ENCODE results near the gene BICDL2. TPM values are rescaled to one million over a fixed set of nuclear protein-coding genes. Genes with fewer than 3 reads are reported as not detected.
A peak's percentile ranks its signal among the peaks of the same experiment; 100 is the strongest.

The BICDL2 gene
- total RNA-seq, 4 donors from 2014 or later: 58.4 to 77.6 (median 69.3) TPM

DNA sequence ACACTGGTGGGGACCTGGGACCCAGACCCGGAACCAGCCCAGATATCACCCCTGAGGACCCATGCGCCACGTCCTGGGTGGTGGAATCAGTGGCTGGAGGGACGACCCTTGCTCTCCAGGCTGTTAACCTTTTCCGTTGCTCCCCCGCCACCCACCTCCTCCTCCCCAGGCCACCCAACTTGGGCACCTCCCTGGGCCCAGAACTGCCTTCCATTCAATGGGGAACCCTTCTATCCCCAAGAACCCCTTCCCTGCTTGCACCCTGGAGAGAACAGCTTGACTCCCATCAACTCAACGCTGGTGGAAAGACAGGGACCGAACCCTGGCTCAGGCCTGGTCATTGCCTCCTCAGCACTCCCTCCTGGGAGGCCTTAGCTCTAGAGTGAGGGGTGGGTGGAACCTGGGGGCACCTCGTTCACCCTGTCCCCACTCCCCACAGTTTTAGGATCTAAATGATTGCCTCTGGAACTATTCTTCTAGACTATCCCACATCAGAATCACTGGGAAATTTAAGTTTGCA is 23.0 kb upstream of the BICDL2 start:
- DNase-seq (ENCODE audit: low spot score in 2 of 2): no peak
- Histone ChIP-seq H3K9me3 (no peaks in the 10 kb centered on the region), H3K27ac (peak overlapping the region; percentile 70), H3K27me3 (no peaks in the 10 kb centered on the region), H3K36me3 (no peaks in the 10 kb centered on the region), H3K4me1 (peaks cover 23% of the 10 kb centered on the region), H3K4me3 (peak overlapping the region; percentile 89)
- no peak for TF ChIP-seq EP300 (IDR thresholded peaks at IDR 0.05)
- no peak for TF ChIP-seq POLR2A (IDR thresholded peaks at IDR 0.05)
- TF ChIP-seq POLR2AphosphoS5 (IDR thresholded peaks at IDR 0.05): no peak
- TF ChIP-seq, protein P1, sequence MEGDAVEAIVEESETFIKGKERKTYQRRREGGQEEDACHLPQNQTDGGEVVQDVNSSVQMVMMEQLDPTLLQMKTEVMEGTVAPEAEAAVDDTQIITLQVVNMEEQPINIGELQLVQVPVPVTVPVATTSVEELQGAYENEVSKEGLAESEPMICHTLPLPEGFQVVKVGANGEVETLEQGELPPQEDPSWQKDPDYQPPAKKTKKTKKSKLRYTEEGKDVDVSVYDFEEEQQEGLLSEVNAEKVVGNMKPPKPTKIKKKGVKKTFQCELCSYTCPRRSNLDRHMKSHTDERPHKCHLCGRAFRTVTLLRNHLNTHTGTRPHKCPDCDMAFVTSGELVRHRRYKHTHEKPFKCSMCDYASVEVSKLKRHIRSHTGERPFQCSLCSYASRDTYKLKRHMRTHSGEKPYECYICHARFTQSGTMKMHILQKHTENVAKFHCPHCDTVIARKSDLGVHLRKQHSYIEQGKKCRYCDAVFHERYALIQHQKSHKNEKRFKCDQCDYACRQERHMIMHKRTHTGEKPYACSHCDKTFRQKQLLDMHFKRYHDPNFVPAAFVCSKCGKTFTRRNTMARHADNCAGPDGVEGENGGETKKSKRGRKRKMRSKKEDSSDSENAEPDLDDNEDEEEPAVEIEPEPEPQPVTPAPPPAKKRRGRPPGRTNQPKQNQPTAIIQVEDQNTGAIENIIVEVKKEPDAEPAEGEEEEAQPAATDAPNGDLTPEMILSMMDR (IDR thresholded peaks at IDR 0.05): no peak
- 74% methylated on average over 8 of the region's 9 CpGs for WGBS

DNA sequence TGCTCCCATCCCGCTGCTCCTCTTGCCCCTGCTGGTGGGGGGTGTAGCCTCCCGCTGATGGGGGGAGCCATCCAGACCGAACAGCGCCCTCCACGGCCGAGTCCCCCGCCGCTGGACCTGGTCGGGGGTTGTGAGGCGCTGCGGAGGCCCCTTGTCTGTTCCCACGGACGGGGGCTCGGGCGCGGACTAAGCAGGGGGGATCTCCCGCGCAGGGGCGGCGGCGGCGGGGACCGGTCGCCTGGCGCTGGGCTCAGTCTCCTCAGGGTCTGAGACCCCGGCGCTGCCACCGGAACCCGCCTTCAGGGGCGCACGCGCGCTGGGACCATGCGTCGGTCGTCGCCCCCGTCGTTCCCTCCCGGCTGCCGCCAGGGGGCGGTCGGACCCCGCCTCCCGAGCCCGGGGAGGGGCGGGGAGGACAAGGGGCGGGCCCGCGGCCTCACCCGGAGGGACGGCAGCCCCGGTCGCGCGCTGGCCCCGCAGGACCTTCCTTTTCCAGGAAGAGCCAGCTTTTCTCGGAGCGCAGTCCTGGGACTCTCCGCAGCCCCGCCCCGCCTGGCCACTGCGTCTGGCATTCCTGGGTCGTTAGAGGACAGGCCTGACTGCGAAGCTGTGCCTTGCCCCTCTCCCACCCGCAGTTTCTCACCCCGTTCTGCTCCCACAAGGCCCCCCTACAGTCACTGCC is 22.4 kb upstream of the BICDL2 start:
- Histone ChIP-seq H3K27ac (peak overlapping the region; percentile 70), H3K9me3 (no peaks in the 10 kb centered on the region), H3K36me3 (no peaks in the 10 kb centered on the region), H3K4me1 (peaks cover 20% of the 10 kb centered on the region), H3K4me3 (peak overlapping the region; percentile 89), H3K27me3 (no peaks in the 10 kb centered on the region)
- peak; percentile 91 to 92 for DNase-seq (ENCODE audit: low spot score in 2 of 2)
- WGBS: 0% methylated on average over 2 of the region's 67 CpGs
- peak in 1 of 3 donors; percentile 36 for TF ChIP-seq POLR2AphosphoS5 (IDR thresholded peaks at IDR 0.05)
- no peak for TF ChIP-seq EP300 (IDR thresholded peaks at IDR 0.05)
- no peak for TF ChIP-seq POLR2A (IDR thresholded peaks at IDR 0.05)
- TF ChIP-seq, protein P1 (IDR thresholded peaks at IDR 0.05): peak; percentile 81 to 96

DNA sequence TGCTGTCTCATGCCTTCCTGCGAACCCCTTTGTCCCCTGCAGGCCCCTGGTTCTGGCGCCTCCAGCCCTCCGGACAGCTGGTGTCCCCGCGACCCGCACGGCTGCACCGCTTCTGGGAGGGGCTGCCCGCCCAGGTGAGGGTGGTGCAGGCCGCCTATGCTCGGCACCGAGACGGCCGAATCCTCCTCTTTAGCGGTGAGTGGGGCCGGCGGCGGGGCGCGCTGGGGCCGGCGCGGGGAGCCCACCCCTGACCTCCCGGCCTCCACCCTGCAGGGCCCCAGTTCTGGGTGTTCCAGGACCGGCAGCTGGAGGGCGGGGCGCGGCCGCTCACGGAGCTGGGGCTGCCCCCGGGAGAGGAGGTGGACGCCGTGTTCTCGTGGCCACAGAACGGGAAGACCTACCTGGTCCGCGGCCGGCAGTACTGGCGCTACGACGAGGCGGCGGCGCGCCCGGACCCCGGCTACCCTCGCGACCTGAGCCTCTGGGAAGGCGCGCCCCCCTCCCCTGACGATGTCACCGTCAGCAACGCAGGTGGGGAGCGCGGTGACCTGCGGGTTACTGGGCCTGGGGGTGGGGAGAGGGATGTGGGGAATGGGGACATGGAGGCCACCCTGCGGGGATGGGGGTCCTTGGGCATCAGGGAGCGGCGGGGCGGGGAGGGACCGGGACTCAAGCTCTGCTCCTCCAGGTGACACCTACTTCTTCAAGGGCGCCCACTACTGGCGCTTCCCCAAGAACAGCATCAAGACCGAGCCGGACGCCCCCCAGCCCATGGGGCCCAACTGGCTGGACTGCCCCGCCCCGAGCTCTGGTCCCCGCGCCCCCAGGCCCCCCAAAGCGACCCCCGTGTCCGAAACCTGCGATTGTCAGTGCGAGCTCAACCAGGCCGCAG is 21.6 kb upstream of the BICDL2 start:
- Histone ChIP-seq H3K4me3 (peak overlapping the region; percentile 89), H3K36me3 (no peaks in the 10 kb centered on the region), H3K27ac (peak overlapping the region; percentile 49), H3K9me3 (no peaks in the 10 kb centered on the region), H3K27me3 (no peaks in the 10 kb centered on the region), H3K4me1 (peaks cover 20% of the 10 kb centered on the region)
- no peak for TF ChIP-seq POLR2AphosphoS5 (IDR thresholded peaks at IDR 0.05)
- no peak for TF ChIP-seq EP300 (IDR thresholded peaks at IDR 0.05)
- no peak for TF ChIP-seq POLR2A (IDR thresholded peaks at IDR 0.05)
- TF ChIP-seq, protein P1 (IDR thresholded peaks at IDR 0.05): no peak
- 40% methylated on average over 2 of the region's 77 CpGs for WGBS
- no peak for DNase-seq (ENCODE audit: low spot score in 2 of 2)

DNA sequence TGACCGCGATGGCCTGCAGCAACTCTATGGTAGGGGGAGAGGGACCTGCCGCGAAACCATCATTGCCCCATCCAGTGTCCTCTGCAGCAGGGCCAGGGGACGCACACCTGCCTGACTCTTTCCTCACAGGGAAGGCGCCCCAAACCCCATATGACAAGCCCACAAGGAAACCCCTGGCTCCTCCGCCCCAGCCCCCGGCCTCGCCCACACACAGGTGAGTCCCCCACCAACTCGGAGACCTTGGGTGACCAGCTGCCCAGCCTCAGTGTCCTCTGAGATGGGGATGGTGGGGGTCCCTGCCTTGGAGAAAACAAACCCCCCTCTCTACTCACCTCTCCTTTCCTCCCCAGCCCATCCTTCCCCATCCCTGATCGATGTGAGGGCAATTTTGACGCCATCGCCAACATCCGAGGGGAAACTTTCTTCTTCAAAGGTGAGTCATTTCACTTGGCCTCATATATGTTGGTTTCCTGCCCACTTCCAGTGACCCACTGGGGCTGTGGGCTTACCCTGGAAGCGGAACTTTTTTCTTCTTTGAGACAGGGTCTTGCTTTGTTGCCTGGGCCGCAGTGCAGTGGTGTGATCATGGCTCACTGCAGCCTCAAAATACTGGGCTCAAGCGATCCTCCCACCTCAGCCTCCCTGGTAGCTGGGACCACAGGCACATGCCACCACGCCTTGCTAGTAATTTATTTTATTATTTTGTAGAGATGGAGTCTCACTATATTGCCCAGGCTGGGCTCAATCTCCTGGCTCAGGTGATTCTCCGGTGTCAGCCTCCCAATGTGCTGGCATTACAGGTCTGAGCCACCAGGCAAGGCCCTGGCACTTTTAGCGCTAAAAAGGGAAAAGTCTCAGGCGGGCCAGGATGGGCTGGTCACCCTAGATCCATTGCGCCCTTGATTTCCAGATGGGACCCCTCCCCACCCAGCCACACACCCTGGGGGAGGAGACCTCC is 20.7 kb upstream of the BICDL2 start:
- 88% methylated on average over 19 of the region's 22 CpGs for WGBS
- Histone ChIP-seq H3K36me3 (no peaks in the 10 kb centered on the region), H3K9me3 (no peaks in the 10 kb centered on the region), H3K4me1 (peaks cover 20% of the 10 kb centered on the region), H3K27me3 (no peaks in the 10 kb centered on the region), H3K4me3 (peak overlapping the region; percentile 89), H3K27ac (no peak overlapping the region)
- DNase-seq (ENCODE audit: low spot score in 2 of 2): no peak
- no peak for TF ChIP-seq EP300 (IDR thresholded peaks at IDR 0.05)

Data from suprapubic skin (tissue), 4 donors.